Loucy (cell line): ENCODE measurements around the gene SLC7A4.

Source experiments
- CTCF ChIP-seq: fragments of 200-600 bp; sonication (generic); conservative IDR thresholded peaks from 2 replicates; pipeline ENCODE4 v1.5.1; 2014; ENCODE audit warnings: mild to moderate bottlenecking, antibody characterized with exemption, low read length
- EZH2phosphoT487 ChIP-seq: fragments of 200-600 bp; IDR thresholded peaks from 2 replicates; pipeline ENCODE4 v1.6.1; 2018; ENCODE audit warnings: antibody characterized with exemption, mild to moderate bottlenecking, moderate library complexity, borderline replicate concordance

- TF ChIP-seq CTCF (no peak), EZH2phosphoT487 (no peak)
These were observed 5.3 kb downstream of the SLC7A4 start for GRCh38 chr22:21026783-21027692.
